ENCODE measurements around the gene NRXN3. TPM values are rescaled to one million over a fixed set of nuclear protein-coding genes. Genes with fewer than 3 reads are reported as not detected.

Gene NRXN3
- total and polyA plus RNA-seq, 8 donors = 0.29 to 41.1 (median 9.1) TPM

DNA sequence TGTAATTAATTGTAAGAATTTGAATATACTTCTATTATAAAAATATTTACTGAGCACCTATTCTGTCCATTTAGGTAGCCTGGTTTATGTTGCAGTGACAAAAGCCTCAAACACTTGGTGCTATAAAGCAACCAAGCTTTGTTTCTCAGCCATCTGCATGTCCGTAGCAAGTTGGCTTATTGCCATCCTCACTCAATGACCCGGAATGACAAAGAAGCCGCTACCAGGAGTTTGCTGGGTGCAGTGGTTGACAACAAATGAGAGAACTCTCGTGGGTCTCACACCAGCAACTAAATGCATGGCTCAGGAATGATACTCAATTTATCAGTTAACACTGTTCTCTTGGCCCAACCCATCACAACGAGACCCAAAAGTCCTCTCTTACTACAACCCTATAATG, 1488.0 kb downstream of the NRXN3 start:
- Histone ChIP-seq H3K9me3 (peaks cover 0 to 6% (median 3%) of the 10 kb centered on the region in 4 donors), H3K4me3 (no peak overlapping the region), H3K4me1 (peaks cover 0 to 9% (median 0%) of the 10 kb centered on the region in 4 donors), H3K27me3 (no peaks in the 10 kb centered on the region), H3K36me3 (no peaks in the 10 kb centered on the region), H3K27ac (no peak overlapping the region)
- intact Hi-C loops (cut with DNase I; ENCODE audit: low total_unique reads) = no loop called here
- WGBS, 5 donors = 54 to 81% (median 73%) methylated on average over 5 of the region's 5 CpGs
- TF ChIP-seq EP300 (IDR thresholded peaks at IDR 0.05) = no peak
- TF ChIP-seq, protein P1, sequence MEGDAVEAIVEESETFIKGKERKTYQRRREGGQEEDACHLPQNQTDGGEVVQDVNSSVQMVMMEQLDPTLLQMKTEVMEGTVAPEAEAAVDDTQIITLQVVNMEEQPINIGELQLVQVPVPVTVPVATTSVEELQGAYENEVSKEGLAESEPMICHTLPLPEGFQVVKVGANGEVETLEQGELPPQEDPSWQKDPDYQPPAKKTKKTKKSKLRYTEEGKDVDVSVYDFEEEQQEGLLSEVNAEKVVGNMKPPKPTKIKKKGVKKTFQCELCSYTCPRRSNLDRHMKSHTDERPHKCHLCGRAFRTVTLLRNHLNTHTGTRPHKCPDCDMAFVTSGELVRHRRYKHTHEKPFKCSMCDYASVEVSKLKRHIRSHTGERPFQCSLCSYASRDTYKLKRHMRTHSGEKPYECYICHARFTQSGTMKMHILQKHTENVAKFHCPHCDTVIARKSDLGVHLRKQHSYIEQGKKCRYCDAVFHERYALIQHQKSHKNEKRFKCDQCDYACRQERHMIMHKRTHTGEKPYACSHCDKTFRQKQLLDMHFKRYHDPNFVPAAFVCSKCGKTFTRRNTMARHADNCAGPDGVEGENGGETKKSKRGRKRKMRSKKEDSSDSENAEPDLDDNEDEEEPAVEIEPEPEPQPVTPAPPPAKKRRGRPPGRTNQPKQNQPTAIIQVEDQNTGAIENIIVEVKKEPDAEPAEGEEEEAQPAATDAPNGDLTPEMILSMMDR (IDR thresholded peaks at IDR 0.05) = no peak
- no peak for TF ChIP-seq POLR2A (IDR thresholded peaks at IDR 0.05)
- no peak for TF ChIP-seq POLR2AphosphoS5 (IDR thresholded peaks at IDR 0.05)
- no peak for DNase-seq

DNA sequence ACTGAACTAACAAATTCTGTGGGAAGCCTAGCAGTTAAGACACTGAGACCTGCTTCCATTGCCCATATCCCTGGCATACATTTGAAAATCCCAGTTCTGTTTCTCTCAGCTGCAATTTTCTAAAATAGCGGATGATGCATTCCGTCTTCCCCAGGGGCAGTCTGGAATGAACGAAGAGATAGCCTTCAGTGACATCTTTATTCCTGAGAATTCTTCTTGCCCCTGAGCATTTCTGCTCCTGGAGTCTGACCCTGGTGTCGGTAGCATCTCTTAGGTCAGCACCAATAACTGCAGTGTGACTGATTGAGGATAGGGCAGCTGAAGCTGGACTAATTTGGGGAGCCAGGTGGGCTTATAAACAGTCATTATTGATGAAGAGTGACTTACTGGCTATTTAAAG, 1488.6 kb downstream of the NRXN3 start:
- peaks cover 0 to 9% (median 0%) of the 10 kb centered on the region in 4 donors for H3K4me1 ChIP-seq
- no peak for DNase-seq
- WGBS, 5 donors = 74 to 84% (median 82%) methylated on average over 4 of the region's 4 CpGs
- H3K27me3 ChIP-seq = no peaks in the 10 kb centered on the region
- intact Hi-C loops (cut with DNase I; ENCODE audit: low total_unique reads) = no loop called here
- peaks cover 0 to 3% (median 1%) of the 10 kb centered on the region in 4 donors for H3K9me3 ChIP-seq
- H3K36me3 ChIP-seq = no peaks in the 10 kb centered on the region
- TF ChIP-seq POLR2AphosphoS5 (IDR thresholded peaks at IDR 0.05) (no peak), EP300 (IDR thresholded peaks at IDR 0.05) (no peak), POLR2A (IDR thresholded peaks at IDR 0.05) (no peak)
- TF ChIP-seq, protein P1 (IDR thresholded peaks at IDR 0.05) = no peak
- H3K27ac ChIP-seq = no peak overlapping the region
- H3K4me3 ChIP-seq = no peak overlapping the region

DNA sequence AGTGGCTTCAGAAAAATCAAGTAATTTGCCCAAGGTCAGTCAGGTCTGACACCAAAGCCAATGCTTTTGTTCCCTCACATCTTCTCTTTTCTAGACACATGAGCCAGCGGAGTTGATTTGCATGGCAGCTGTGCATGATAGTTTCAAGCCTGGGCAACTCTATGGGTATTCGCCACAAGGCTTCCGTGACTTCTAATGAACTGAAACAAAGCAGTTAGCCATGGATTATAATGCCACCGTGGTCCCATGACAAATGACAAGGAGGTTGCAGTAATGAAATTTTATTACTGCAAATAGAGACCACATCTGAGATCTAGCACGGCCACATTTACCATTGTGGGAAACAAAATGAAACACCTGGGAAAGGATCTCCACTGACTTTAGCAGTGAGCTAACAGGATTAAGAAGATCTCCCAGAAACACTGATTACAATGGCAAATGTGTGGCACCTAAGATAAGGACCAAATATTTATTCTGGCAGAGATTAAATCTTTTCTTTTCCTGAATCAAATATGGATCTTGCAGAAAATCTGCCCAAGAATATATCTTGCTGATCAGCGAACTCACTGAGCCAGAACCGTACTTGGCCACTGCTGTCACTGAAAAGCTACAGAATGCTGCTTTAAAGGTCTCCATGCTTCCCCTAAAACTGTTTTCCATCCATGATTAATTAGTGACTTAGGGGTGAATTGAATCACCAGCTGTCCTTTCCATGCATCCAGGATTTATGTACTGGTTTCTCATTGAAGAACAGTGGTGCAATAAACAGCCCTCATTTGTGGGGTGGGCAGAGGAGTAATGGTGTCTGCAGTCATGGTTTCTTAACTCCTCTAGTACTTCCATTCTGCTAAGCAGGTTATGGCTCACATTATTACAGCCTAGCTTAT, 1490.1 kb downstream of the NRXN3 start:
- Histone ChIP-seq H3K27me3 (no peaks in the 10 kb centered on the region), H3K4me1 (peaks cover 0 to 9% (median 0%) of the 10 kb centered on the region in 4 donors), H3K4me3 (no peak overlapping the region), H3K9me3 (no peaks in the 10 kb centered on the region), H3K27ac (no peak overlapping the region), H3K36me3 (no peaks in the 10 kb centered on the region)
- no peak for DNase-seq
- no peak for TF ChIP-seq POLR2AphosphoS5 (IDR thresholded peaks at IDR 0.05)
- TF ChIP-seq, protein P1 (IDR thresholded peaks at IDR 0.05) = no peak
- intact Hi-C loops (cut with DNase I; ENCODE audit: low total_unique reads) = no loop called here
- WGBS, 5 donors = 62 to 66% (median 64%) methylated on average over 7 of the region's 7 CpGs

DNA sequence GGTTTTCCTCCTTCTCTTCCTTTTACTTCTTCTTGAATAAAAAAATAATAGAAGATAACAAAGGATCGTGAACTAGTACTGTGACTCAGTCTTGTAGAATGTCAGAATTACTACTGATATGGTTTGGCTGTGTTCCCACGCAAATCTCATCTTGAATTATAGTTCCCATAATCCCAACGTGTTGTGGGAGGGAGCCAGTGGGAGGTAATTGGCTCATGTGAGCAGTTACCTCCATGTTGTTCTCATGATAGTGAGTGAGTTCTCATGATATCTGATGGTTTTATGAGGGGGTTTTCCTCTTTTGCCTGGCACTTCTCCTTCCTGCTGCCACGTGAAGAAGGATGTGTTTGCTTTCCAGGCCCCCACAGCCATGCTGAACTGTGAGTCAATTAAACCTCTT, 1491.6 kb downstream of the NRXN3 start:
- H3K4me3 ChIP-seq = no peak overlapping the region
- H3K36me3 ChIP-seq = no peaks in the 10 kb centered on the region
- TF ChIP-seq EP300 (IDR thresholded peaks at IDR 0.05) = no peak
- no peak for TF ChIP-seq POLR2AphosphoS5 (IDR thresholded peaks at IDR 0.05)
- TF ChIP-seq POLR2A (IDR thresholded peaks at IDR 0.05) = no peak
- TF ChIP-seq, protein P1 (IDR thresholded peaks at IDR 0.05) = no peak
- intact Hi-C loops (cut with DNase I; ENCODE audit: low total_unique reads) = no loop called here
- 30 to 40% (median 37%) methylated on average over 4 of the region's 4 CpGs for WGBS, 5 donors
- no peak for DNase-seq
- H3K4me1 ChIP-seq = peaks cover 0 to 9% (median 0%) of the 10 kb centered on the region in 4 donors
- no peaks in the 10 kb centered on the region for H3K27me3 ChIP-seq
- H3K27ac ChIP-seq = no peak overlapping the region
- no peaks in the 10 kb centered on the region for H3K9me3 ChIP-seq

All from stomach (tissue), 9 donors.